SHP77 (cell line): ENCODE results near the gene HS6ST3.

Experiments used
- DNase-seq, 2 experiments: peaks; one replicate each; lab custom pipeline; 2025; lab: John Stamatoyannopoulos, UW

The HS6ST3 gene

GRCh38 chr13:96308568-96308967 is 218.7 kb downstream of the HS6ST3 start:
- no peak for DNase-seq

GRCh38 chr13:96314974-96315373 is 225.1 kb downstream of the HS6ST3 start:
- no peak for DNase-seq

- DNase-seq, result no peak
These were observed 248.1 kb downstream of the HS6ST3 start for GRCh38 chr13:96338030-96338429.

- no peak for DNase-seq
These were observed 252.4 kb downstream of the HS6ST3 start for GRCh38 chr13:96342286-96342685.

GRCh38 chr13:96342852-96343465 is 253.1 kb downstream of the HS6ST3 start:
- no peak for DNase-seq

GRCh38 chr13:96346921-96347320 is 257.0 kb downstream of the HS6ST3 start:
- no peak for DNase-seq

GRCh38 chr13:96373597-96373996 is 283.7 kb downstream of the HS6ST3 start:
- no peak for DNase-seq

GRCh38 chr13:96377835-96378234 is 287.9 kb downstream of the HS6ST3 start:
- no peak for DNase-seq

GRCh38 chr13:96379967-96380366 is 290.1 kb downstream of the HS6ST3 start:
- DNase-seq, result no peak

- no peak for DNase-seq
These were observed 291.8 kb downstream of the HS6ST3 start for GRCh38 chr13:96381681-96382080.

- DNase-seq, result no peak
These were observed 298.7 kb downstream of the HS6ST3 start for GRCh38 chr13:96388598-96388997.

- DNase-seq, result no peak
These were observed 301.7 kb downstream of the HS6ST3 start for GRCh38 chr13:96391606-96392005.

- DNase-seq, result no peak
These were observed 307.9 kb downstream of the HS6ST3 start for GRCh38 chr13:96397807-96398206.

- DNase-seq, result no peak
These were observed 308.6 kb downstream of the HS6ST3 start for GRCh38 chr13:96398486-96398885.

- no peak for DNase-seq
These were observed 313.3 kb downstream of the HS6ST3 start for GRCh38 chr13:96403241-96403640.

GRCh38 chr13:96403651-96404050 is 313.7 kb downstream of the HS6ST3 start:
- no peak for DNase-seq

- no peak for DNase-seq
These were observed 326.0 kb downstream of the HS6ST3 start for GRCh38 chr13:96415831-96416385.

- DNase-seq, result no peak
These were observed 328.2 kb downstream of the HS6ST3 start for GRCh38 chr13:96417939-96418685.

GRCh38 chr13:96421314-96421713 is 331.4 kb downstream of the HS6ST3 start:
- no peak for DNase-seq

GRCh38 chr13:96422002-96422401 is 332.1 kb downstream of the HS6ST3 start:
- DNase-seq, result no peak

- DNase-seq, result no peak
These were observed 336.3 kb downstream of the HS6ST3 start for GRCh38 chr13:96426167-96426566.

GRCh38 chr13:96428911-96429310 is 339.0 kb downstream of the HS6ST3 start:
- no peak for DNase-seq

- no peak for DNase-seq
These were observed 341.2 kb downstream of the HS6ST3 start for GRCh38 chr13:96431044-96431581.
